ENCODE results near the gene CALR3. TPM values are rescaled to one million over a fixed set of nuclear protein-coding genes. Genes with fewer than 3 reads are reported as not detected.

Gene CALR3
- total RNA-seq, 2 donors from 2014 or later: not detected

GRCh38 chr19:16429066-16429758, 66.8 kb downstream of the CALR3 start:
- H3K4me3 ChIP-seq: no peak overlapping the region
- no peaks in the 10 kb centered on the region for H3K27me3 ChIP-seq
- TF ChIP-seq, protein P1, sequence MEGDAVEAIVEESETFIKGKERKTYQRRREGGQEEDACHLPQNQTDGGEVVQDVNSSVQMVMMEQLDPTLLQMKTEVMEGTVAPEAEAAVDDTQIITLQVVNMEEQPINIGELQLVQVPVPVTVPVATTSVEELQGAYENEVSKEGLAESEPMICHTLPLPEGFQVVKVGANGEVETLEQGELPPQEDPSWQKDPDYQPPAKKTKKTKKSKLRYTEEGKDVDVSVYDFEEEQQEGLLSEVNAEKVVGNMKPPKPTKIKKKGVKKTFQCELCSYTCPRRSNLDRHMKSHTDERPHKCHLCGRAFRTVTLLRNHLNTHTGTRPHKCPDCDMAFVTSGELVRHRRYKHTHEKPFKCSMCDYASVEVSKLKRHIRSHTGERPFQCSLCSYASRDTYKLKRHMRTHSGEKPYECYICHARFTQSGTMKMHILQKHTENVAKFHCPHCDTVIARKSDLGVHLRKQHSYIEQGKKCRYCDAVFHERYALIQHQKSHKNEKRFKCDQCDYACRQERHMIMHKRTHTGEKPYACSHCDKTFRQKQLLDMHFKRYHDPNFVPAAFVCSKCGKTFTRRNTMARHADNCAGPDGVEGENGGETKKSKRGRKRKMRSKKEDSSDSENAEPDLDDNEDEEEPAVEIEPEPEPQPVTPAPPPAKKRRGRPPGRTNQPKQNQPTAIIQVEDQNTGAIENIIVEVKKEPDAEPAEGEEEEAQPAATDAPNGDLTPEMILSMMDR (IDR thresholded peaks at IDR 0.05): no peak
- H3K36me3 ChIP-seq: peaks cover 76% of the 10 kb centered on the region
- peak overlapping the region; percentile 61 to 65 for H3K27ac ChIP-seq
- peaks cover 0 to 9% of the 10 kb centered on the region in 2 donors for H3K4me1 ChIP-seq
- DNase-seq (ENCODE audit: low spot score): peak; percentile 78
- no peaks in the 10 kb centered on the region for H3K9me3 ChIP-seq

Other genes starting within 250 kb of the CALR3 start
- gene KLF2, start 171.3 kb downstream of the CALR3 start, total RNA-seq: 10 to 100 TPM; 40.9 to 82.3 TPM
- 10 to 100 TPM; 24.0 to 27.4 TPM for gene EPS15L1, start 24.2 kb downstream of the CALR3 start, total RNA-seq
- 1 to 10 TPM; 2.3 to 6.0 TPM for gene C19orf44, start 227 bp upstream of the CALR3 start, total RNA-seq
- 1 to 10 TPM; 4.3 to 8.0 TPM for gene CHERP, start 46.3 kb upstream of the CALR3 start, total RNA-seq
- 10 to 100 TPM; 27.5 to 34.9 TPM for gene SLC35E1, start 76.2 kb upstream of the CALR3 start, total RNA-seq
- gene MED26, start 132.0 kb upstream of the CALR3 start, total RNA-seq: 1 to 10 TPM; 5.2 to 5.9 TPM
- gene SMIM7, start 164.0 kb upstream of the CALR3 start, total RNA-seq: 10 to 100 TPM; 50.9 to 56.7 TPM
- gene TMEM38A, start 165.0 kb upstream of the CALR3 start, total RNA-seq: 10 to 100 TPM; 12.1 to 14.5 TPM
- gene NWD1, start 223.7 kb upstream of the CALR3 start, total RNA-seq: under 1 TPM in 1 of 2 donors, not detected in 1; 0.07 TPM

Measured in right atrium auricular region (tissue), 2 donors.